ENCODE measurements around the gene WDR90.

The WDR90 gene

GRCh38 chr16:676913-677312 is 27.7 kb downstream of the WDR90 start:
- H3K36me3 ChIP-seq (replicated peaks in 1 of 2; ENCODE audit: control insufficient read depth in 2 of 2, insufficient read depth in 2 of 2, low read length in 2 of 2): peaks cover 22 to 37% of the 10 kb centered on the region in 2 donors
- no peak overlapping the region for H3K9ac ChIP-seq (ENCODE audit: low read depth, low read length, poor library complexity)
- H3K27ac ChIP-seq (replicated peaks; ENCODE audit: low read length): no peak overlapping the region
- DNase-seq (ENCODE audit: low spot score): no peak
- H2BK120ac ChIP-seq (ENCODE audit: low read depth, low read length): no peak overlapping the region
- H3K9me3 ChIP-seq (replicated peaks in 1 of 2; ENCODE audit: control insufficient read depth in 2 of 2, insufficient read depth in 1 of 2, low read depth in 1 of 2, low read length in 2 of 2): peaks cover 0 to 2% of the 10 kb centered on the region in 2 donors
- peak overlapping the region; percentile 73 for H2BK12ac ChIP-seq (ENCODE audit: low read length)
- H4K8ac ChIP-seq (ENCODE audit: low read depth, low read length): peak overlapping the region; percentile 82
- peak overlapping the region; percentile 6 for H2AK5ac ChIP-seq (ENCODE audit: low read depth, low read length)
- H3K4me1 ChIP-seq (ENCODE audit: control insufficient read depth in 2 of 2, insufficient read depth in 1 of 2, low read depth in 1 of 2, low read length in 2 of 2): peaks cover 6 to 21% of the 10 kb centered on the region in 2 donors
- no peak overlapping the region for H2BK15ac ChIP-seq (ENCODE audit: low read length)
- H3K4me2 ChIP-seq (ENCODE audit: insufficient read depth, low read length, poor library complexity, severe bottlenecking): peak overlapping the region; percentile 2
- H2BK5ac ChIP-seq (ENCODE audit: low read length): peak overlapping the region; percentile 93
- no peak overlapping the region for H2AFZ ChIP-seq (ENCODE audit: low read length)
- peak overlapping the region; percentile 17 for H3K18ac ChIP-seq (ENCODE audit: low read length)
- H3K4ac ChIP-seq (ENCODE audit: low read length): no peak overlapping the region
- peaks cover 18% of the 10 kb centered on the region for H3K79me1 ChIP-seq (ENCODE audit: low read depth, low read length)
- H3K23ac ChIP-seq (ENCODE audit: low read depth, low read length, poor library complexity): peak overlapping the region; percentile 85
- peak overlapping the region; percentile 56 for H3K14ac ChIP-seq (ENCODE audit: low read length)
- no peak overlapping the region for H3K4me3 ChIP-seq (ENCODE audit: low read length in 2 of 2)
- peak overlapping the region; percentile 53 for H4K91ac ChIP-seq (ENCODE audit: low read depth, low read length, poor library complexity)
- peaks cover 0 to 14% (median 0%) of the 10 kb centered on the region in 3 experiments for H3K27me3 ChIP-seq (ENCODE audit: control insufficient read depth in 3 of 3, insufficient read depth in 3 of 3, low read depth in 1 of 3, low read length in 3 of 3)
- no CpG with 5 or more reads among the region's 23 CpGs for WGBS, 2 donors (ENCODE audit: extremely low coverage in 2 of 2, insufficient read length in 2 of 2, insufficient replicate concordance in 1 of 2)

DNA sequence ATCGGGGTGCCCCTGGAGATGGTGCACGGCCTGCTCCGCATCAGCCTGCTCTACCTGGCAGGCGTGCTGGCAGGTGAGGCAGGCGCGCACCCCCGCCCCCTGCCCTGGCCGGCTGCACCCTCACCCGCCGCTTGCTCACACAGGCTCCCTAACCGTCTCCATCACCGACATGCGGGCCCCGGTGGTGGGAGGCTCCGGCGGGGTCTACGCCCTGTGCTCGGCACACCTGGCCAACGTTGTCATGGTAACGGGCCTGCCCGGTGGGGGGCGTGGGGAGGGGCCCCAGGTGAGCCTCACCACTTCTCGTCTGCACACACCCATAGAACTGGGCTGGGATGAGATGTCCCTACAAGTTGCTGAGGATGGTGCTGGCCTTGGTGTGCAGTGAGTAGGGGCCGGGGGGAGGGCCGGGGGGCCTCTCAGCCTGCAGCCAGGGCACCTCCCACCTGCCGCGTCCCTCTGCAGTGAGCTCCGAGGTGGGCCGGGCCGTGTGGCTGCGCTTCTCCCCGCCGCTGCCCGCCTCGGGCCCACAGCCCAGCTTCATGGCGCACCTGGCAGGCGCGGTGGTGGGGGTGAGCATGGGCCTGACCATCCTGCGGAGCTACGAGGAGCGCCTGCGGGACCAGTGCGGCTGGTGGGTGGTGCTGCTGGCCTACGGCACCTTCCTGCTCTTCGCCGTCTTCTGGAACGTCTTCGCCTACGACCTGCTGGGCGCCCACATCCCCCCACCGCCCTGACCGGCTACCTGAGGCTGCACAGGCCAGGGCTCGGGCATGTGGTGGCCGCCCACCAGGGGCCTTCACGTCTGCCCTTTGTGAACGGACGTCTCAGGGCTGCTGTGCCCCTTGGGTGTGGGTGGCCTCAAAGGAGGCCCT is 28.4 kb downstream of the WDR90 start:
- H2BK5ac ChIP-seq (ENCODE audit: low read length): peak overlapping the region; percentile 93
- peak overlapping the region; percentile 85 for H3K23ac ChIP-seq (ENCODE audit: low read depth, low read length, poor library complexity)
- no peak overlapping the region for H3K4ac ChIP-seq (ENCODE audit: low read length)
- DNase-seq (ENCODE audit: low spot score): no peak
- H2BK15ac ChIP-seq (ENCODE audit: low read length): peak overlapping the region; percentile 17
- H3K36me3 ChIP-seq (replicated peaks in 1 of 2; ENCODE audit: control insufficient read depth in 2 of 2, insufficient read depth in 2 of 2, low read length in 2 of 2): peaks cover 22 to 37% of the 10 kb centered on the region in 2 donors
- H3K27ac ChIP-seq (replicated peaks; ENCODE audit: low read length): no peak overlapping the region
- no CpG with 5 or more reads among the region's 57 CpGs for WGBS, 2 donors (ENCODE audit: extremely low coverage in 2 of 2, insufficient read length in 2 of 2, insufficient replicate concordance in 1 of 2)
- no peak overlapping the region for H3K4me3 ChIP-seq (ENCODE audit: low read length in 2 of 2)
- H2AK5ac ChIP-seq (ENCODE audit: low read depth, low read length): peak overlapping the region; percentile 90
- peaks cover 0 to 2% of the 10 kb centered on the region in 2 donors for H3K9me3 ChIP-seq (replicated peaks in 1 of 2; ENCODE audit: control insufficient read depth in 2 of 2, insufficient read depth in 1 of 2, low read depth in 1 of 2, low read length in 2 of 2)
- H3K4me1 ChIP-seq (ENCODE audit: control insufficient read depth in 2 of 2, insufficient read depth in 1 of 2, low read depth in 1 of 2, low read length in 2 of 2): peaks cover 7 to 21% of the 10 kb centered on the region in 2 donors
- peak overlapping the region; percentile 82 for H4K8ac ChIP-seq (ENCODE audit: low read depth, low read length)
- peaks cover 22% of the 10 kb centered on the region for H3K79me1 ChIP-seq (ENCODE audit: low read depth, low read length)
- H3K27me3 ChIP-seq (ENCODE audit: control insufficient read depth in 3 of 3, insufficient read depth in 3 of 3, low read depth in 1 of 3, low read length in 3 of 3): peaks cover 0 to 14% (median 0%) of the 10 kb centered on the region in 3 experiments
- peak overlapping the region; percentile 17 for H3K18ac ChIP-seq (ENCODE audit: low read length)
- H3K14ac ChIP-seq (ENCODE audit: low read length): peak overlapping the region; percentile 56
- H2BK12ac ChIP-seq (ENCODE audit: low read length): peak overlapping the region; percentile 73
- no peak overlapping the region for H2BK120ac ChIP-seq (ENCODE audit: low read depth, low read length)
- H3K4me2 ChIP-seq (ENCODE audit: insufficient read depth, low read length, poor library complexity, severe bottlenecking): no peak overlapping the region
- no peak overlapping the region for H2AFZ ChIP-seq (ENCODE audit: low read length)
- H4K91ac ChIP-seq (ENCODE audit: low read depth, low read length, poor library complexity): peak overlapping the region; percentile 53
- H3K9ac ChIP-seq (ENCODE audit: low read depth, low read length, poor library complexity): no peak overlapping the region

DNA sequence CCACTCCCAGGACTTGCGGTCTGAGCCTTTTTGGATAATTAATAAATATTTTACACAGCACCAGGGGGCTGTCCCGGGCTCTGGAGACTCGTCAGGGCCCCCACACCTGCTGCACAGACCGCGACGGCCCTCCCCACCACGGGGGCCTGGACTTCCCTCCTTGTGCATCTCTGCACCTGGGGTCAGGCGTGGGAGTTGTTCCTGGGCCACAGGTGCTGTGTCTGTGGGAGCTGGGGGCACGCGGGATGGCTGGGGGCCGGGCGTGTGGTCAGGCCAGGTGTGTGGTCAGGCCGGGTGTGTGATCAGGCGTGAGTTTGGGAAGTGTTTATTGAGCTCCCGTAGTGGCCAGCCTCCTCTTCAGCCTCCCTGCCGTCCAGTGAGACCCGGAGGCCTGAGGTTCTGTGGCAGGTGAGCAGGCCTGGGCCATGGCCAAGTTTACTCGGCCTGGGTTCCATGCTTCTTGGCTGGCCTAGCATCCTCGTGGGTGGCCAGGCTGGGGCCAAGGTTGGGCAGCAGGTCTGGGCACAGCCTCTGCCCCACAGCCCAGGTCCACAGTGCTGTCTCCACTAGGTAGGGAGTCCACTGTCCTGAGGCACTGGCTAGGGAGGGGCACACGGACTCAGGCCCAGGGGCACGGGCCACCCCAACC is 29.2 kb downstream of the WDR90 start:
- peaks cover 7 to 24% of the 10 kb centered on the region in 2 donors for H3K4me1 ChIP-seq (ENCODE audit: control insufficient read depth in 2 of 2, insufficient read depth in 1 of 2, low read depth in 1 of 2, low read length in 2 of 2)
- H3K27ac ChIP-seq (replicated peaks; ENCODE audit: low read length): no peak overlapping the region
- no peak overlapping the region for H3K4me2 ChIP-seq (ENCODE audit: insufficient read depth, low read length, poor library complexity, severe bottlenecking)
- no peak overlapping the region for H3K14ac ChIP-seq (ENCODE audit: low read length)
- peak overlapping the region; percentile 37 for H3K9ac ChIP-seq (ENCODE audit: low read depth, low read length, poor library complexity)
- peaks cover 0 to 14% (median 0%) of the 10 kb centered on the region in 3 experiments for H3K27me3 ChIP-seq (ENCODE audit: control insufficient read depth in 3 of 3, insufficient read depth in 3 of 3, low read depth in 1 of 3, low read length in 3 of 3)
- peaks cover 22 to 37% of the 10 kb centered on the region in 2 donors for H3K36me3 ChIP-seq (replicated peaks in 1 of 2; ENCODE audit: control insufficient read depth in 2 of 2, insufficient read depth in 2 of 2, low read length in 2 of 2)
- H2BK15ac ChIP-seq (ENCODE audit: low read length): peak overlapping the region; percentile 94
- H3K9me3 ChIP-seq (replicated peaks in 1 of 2; ENCODE audit: control insufficient read depth in 2 of 2, insufficient read depth in 1 of 2, low read depth in 1 of 2, low read length in 2 of 2): peaks cover 0 to 2% of the 10 kb centered on the region in 2 donors
- no peak overlapping the region for H3K4me3 ChIP-seq (ENCODE audit: low read length in 2 of 2)
- peak overlapping the region; percentile 54 for H2BK120ac ChIP-seq (ENCODE audit: low read depth, low read length)
- DNase-seq (ENCODE audit: low spot score): no peak
- H3K4ac ChIP-seq (ENCODE audit: low read length): no peak overlapping the region
- peak overlapping the region; percentile 99 for H2AK5ac ChIP-seq (ENCODE audit: low read depth, low read length)
- peak overlapping the region; percentile 37 for H3K23ac ChIP-seq (ENCODE audit: low read depth, low read length, poor library complexity)
- peak overlapping the region; percentile 90 for H3K18ac ChIP-seq (ENCODE audit: low read length)
- peak overlapping the region; percentile 91 for H2BK5ac ChIP-seq (ENCODE audit: low read length)
- no peak overlapping the region for H2AFZ ChIP-seq (ENCODE audit: low read length)
- H4K91ac ChIP-seq (ENCODE audit: low read depth, low read length, poor library complexity): no peak overlapping the region
- peaks cover 25% of the 10 kb centered on the region for H3K79me1 ChIP-seq (ENCODE audit: low read depth, low read length)
- H4K8ac ChIP-seq (ENCODE audit: low read depth, low read length): no peak overlapping the region
- H2BK12ac ChIP-seq (ENCODE audit: low read length): peak overlapping the region; percentile 89
- WGBS, 2 donors (ENCODE audit: extremely low coverage in 2 of 2, insufficient read length in 2 of 2, insufficient replicate concordance in 1 of 2): no CpG with 5 or more reads among the region's 21 CpGs
